GM23248 (cell line): ENCODE data around the gene SPOP.

Source experiments
- EZH2 ChIP-seq: fragments of 200-600 bp; sonication (generic); IDR thresholded peaks from 2 replicates; pipeline ENCODE4 v1.6.1; 2018; ENCODE audit warnings: antibody characterized with exemption, mild to moderate bottlenecking; ENCODE audit not compliant: insufficient read depth, poor library complexity, severe bottlenecking
- EZH2phosphoT487 ChIP-seq: fragments of 200-600 bp; sonication (generic); IDR thresholded peaks from 2 replicates; pipeline ENCODE4 v1.6.1; 2018; ENCODE audit warnings: antibody characterized with exemption, moderate library complexity, mild to moderate bottlenecking, low read depth; ENCODE audit not compliant: insufficient read depth

DNA sequence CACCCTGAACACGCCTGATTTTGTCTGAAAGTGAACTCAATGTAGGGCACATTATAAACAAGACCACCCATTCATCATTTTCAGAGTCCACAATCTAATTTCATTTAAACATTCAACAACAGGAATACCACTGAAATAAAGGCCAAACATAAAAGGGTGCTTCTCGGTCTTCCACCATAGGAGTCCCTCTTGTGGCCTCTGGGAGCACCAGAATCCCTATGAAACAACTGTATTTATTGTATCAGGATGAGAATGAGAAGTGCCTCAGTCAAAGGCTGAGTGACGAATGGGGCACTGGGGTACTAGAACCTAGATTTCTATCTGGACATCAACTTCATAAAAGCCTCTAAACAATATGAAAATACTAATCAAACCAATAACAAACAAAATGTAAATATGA lies 61.8 kb downstream of the SPOP start:
- TF ChIP-seq EZH2phosphoT487 (no peak), EZH2 (no peak)
